Measurements from ENCODE around the gene RFTN1.
"Not testable (repeated sequence)": the region's sequence is repeated elsewhere in the genome, so short reads cannot be mapped to it uniquely, and the experiment has no call there.

RFTN1 gene

DNA sequence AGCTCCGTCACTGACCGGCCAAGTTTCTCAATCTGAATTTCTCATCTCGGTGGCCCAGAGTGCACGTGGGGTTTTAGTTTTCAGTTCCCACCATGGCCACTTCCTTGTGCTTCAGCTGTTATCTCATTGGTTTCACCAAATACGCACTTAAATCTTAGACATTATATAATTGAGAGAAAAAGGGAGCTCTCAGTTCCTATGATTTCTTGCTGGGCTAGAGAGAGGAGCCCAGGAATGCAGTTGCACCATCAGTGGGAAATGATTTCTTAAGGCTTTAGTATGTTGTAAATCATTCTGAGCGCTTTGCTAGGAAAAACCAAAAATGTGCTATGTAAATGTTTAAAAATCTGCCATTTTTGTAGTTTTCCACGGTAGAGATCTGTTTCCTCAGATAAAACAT is 195.3 kb downstream of the RFTN1 start:
- no peak for DNase-seq

DNA sequence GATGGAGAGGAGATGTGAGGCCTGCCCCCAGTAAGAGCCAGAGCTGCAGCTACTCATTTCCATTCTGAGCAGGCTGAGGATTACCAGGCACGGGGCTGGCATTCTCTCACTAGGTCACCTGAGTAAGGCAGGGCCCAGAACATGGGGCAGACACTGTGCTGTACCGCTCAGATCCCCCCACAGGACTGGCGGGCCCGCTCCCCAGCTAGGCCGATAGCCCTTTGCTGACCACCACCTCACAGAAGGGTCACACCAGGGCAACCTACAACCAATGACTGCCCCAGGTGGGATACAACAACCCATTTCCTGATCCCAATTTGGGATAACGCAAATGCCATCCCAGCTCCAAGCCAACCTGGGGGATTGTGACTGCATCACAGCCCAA is 195.9 kb downstream of the RFTN1 start:
- no peak for DNase-seq

DNA sequence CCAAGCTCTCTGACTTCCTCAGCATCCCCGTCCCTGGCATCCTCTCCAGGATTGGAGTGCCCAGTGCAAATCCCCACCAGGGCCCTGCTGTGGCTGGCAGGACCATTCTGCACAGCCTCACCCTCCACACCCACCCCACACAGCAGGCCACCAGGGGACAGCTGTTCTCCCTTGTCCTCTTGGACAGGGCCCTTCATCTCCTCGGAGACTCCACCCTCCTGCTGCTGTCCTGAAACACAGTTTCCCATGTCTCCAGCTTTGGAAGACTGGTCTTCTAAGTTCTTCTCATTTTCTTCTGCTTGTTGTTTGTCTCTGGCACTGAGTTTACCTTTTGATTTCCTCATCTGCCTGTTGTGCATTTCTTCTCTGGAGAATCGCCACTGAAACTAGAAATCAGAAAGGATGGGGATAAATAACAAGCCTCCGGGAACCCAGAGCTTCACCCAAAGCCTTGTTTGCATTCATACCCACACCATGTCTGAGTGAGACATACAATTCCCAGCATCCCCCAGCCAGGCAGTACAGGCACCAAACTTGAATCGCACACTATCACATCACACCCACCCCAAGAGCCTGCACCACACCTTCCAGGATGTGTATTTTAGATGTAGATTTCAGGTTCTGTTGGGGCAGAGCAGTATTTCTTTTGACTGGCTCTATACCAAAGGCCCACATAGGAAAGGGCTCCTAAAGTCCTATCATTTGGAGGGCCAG is 196.5 kb downstream of the RFTN1 start:
- no peak for DNase-seq

DNA sequence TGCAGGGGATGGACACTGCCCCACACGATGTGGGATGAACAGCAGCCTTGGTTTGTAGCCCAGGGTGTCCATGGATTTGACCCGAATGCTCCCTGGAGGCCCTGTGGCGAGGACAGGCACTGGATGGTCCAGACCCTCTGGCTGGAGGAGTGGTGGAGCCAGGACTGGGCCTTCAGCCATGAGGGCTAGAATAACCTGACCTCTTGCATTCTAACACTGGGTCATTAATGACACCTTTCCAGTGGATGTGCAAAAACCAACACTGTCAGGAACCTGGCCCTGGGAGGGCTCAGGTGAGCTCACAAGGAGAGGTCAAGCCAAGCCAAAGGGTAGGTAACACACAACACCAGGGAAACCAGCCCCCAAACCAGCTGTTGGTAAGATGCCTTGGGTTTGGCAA is 197.1 kb downstream of the RFTN1 start:
- DNase-seq, result no peak

DNA sequence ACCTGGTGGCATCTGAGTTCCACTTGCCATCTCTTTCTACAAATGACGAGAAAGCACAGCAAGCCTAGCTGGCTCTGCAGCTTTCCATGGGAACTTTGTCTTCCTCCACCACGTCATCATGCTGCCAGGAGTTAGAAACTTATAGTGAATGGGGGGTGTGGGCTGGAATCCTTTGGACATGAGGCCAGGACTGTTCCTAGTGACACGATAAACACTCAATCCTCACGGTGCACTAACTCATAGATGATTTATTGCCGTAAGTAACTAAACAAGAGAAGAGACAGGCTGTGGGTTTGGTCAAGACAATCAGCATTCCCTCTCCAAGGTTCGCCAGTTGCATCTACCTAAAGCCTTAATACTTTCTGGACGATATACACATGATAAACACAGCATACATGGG is 197.9 kb downstream of the RFTN1 start:
- DNase-seq, result no peak

DNA sequence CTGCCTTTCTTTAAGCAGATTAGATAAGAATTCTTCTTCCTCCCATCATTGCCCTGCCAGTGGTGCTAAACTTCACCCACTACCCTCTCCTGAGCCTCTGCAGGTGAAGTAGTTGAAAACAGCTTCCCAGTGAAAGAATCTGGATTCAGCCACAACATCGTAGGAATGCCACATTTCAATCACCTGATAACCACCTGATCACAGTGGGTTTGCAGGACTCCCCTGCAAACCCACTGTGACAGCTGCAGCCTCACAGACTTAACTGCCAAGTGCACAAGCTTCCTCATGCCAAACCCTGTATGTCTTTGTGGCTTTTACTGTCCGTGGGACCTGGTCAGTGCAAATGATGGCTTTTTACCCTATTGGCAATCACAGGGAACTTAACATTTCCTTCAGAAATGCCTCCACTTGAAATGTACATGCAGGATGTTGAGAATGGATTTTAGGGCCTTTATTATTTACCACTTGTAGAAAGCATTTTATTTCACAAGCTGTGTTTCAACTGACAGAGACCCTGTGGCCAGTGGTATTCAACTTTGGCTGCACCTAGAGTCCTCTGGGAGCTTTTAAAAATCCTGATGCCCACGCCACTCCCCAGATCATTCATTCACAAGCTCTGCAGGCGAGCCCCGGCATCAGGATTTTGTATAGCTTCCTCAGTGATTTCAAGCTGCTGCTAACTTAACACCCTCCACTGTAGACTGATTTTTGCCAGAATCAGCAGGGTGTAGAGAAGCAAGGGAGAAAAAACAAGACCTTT is 199.4 kb downstream of the RFTN1 start:
- no peak for DNase-seq

DNA sequence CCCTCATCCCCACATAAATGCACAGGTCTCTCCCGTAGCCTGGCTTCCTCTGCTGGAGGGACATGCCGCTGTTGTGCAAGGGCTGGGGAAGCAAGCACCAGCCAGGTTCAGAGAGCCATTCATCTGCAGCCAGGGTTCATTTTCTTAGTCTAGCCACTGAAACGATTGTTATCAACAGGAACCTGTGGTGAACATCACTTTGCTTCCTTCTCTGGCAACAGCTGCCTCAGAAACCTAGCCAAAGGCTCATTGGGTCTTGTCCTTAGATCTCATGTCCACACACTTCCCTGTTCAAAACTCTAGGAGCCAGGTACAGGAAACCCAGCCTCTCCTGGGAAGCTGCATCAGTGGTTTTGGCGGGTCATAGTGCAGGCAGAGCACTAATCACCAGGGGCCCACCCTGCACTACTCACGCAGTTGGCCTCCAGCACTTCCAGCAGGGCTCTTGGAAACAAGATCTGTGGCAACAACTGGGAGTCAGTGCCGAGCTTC is 201.5 kb downstream of the RFTN1 start:
- DNase-seq, result no peak

DNA sequence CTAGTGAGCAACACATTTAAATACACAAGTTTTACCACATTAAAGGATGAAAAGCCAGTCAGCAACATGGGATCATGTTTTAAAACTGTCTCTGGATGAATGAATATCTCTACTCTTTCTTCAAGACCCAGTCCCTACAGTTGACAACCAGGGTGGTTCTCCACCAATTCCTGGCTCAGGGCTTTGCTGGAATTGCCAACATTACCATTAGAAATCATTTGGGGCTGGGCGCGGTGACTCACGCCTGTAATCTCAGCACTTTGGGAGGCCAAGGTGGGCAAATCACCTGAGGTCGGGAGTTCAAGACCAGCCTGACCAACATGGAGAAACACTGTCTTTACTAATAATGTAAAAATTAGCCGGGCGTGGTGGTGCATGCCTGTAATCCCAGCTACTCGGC is 203.0 kb downstream of the RFTN1 start:
- DNase-seq, result not testable (repeated sequence)

DNA sequence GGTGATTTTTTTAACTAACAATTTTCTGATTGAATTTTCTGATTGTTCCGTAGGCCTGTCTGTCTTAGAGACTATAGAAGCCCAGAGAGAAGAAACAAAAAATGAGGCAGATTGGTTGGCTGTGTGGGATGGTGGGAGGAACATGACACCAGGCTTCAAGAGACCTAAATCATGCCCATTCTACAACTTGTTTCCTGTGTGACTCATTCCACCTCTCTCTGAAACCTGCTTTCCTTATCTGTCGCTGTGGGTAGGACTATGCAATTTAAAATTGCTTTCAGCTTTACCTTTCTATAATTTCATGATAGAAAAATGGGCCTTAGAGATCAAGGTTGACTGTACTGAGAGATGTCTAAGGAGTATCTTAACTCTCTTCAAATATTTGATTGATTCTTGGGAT is 203.9 kb downstream of the RFTN1 start:
- DNase-seq, result no peak

DNA sequence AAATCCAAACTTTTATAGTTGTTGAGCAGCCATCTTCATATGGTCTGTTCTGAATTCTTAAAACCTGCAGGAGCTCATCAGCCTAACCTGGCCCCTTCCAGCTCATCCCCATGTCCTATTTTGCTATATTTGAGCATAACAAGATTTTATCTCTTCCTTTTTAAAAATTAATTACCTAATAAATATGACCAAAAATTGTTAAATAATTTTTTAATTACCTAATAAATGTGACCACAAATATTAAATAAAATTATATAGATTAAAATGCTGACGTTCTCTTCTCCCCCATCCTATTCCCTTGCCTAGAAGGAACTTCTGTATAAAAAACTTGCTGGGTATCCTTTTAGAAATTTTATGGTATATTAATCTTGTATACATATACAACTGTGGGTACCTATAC is 204.8 kb downstream of the RFTN1 start:
- DNase-seq, result no peak

DNA sequence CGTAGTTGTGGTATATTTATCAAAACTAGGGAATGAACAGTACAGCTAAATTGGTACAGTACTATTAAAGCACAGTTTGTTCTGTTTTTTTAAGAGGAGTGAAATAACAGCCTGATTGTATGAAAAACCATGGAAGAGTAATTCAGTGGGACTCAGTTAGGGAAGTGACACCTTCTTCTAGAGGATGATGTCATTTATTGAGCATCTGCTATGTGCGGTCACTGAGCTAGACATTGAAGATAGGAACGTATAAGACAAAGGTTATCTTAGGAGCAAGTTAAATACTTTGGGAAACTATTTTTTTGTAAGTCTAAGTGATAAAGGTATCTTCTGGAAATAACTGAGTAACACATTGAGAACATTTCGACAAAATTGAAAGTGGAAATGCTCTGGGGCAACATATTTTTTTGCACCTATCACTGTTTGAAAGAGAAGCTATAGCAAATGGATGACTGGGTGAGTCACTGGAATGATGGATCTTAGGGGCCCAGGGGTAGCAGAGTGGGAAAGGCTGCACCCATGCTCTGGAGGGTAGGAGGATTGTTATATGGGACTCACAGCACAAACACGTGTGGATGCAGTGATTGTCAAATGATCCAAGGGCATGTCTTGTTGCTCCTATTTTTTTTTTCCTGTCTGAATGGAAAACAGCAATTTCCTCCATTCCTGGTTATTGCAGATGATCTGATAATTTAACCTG is 205.5 kb downstream of the RFTN1 start:
- no peak for DNase-seq

DNA sequence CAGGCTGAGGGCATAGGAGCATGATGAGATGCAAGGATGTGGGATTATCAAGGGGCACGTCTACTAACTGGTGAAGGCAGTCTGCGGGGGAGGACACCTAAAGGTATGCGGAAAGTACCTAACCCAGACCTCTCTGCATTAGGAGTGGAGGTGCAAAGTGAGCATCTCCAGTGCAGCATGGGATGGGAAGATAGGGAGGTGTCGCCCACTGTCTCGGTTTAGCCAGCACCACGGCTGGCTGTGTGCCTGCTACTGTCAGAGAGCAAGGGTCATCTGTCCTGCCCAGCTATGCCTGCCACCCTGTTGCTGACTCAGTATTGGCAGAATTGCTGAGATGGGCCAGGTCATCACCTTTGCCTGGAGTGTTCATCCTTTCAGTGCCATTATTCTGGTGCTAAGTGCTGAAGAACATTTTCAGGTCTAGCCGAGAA is 208.4 kb downstream of the RFTN1 start:
- DNase-seq, result no peak

DNA sequence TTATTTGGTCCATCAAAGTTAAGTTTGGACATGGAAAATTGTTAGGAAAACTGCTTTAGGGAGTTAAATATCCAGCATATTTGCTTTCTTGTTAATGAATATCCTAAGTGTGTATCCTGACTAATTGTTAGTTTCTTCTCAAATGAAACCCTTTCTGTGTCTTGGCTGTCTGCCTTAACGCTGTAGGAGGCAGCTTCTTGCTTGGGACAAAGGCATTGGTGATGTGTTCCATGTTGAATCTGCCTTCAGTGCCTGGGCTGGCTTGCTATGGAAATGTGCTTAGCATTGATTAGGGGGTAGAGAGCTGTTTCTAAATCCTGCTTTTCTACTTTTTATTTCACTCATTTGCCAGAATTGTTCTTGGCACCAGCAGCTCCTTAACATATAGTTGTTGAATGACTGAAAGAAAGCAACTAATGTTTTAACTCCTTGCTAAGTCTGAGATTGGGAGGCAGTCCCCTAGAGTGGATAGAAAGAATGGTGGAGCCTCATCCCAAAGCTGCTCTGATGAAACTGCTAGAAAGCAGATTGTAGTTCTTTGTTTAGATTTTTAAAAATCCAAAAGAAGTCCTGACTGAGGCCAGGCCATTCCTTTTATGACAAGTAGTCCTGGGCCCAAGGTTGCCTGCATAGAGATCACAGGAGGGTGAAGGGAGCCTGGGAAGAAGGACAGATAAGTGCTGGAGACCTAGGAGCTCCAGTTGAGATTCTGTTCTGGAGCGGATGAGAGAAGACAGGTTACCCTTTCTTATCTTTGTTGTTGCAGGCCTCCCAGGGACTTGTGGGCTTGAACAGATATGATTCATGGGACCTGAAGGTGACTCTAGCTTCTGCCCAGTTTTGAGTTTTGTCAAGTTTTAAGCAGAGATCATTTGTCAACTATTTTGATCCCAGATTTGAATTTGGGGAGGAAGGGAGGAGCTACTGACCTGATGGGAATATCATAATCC is 209.2 kb downstream of the RFTN1 start:
- no peak for DNase-seq

DNA sequence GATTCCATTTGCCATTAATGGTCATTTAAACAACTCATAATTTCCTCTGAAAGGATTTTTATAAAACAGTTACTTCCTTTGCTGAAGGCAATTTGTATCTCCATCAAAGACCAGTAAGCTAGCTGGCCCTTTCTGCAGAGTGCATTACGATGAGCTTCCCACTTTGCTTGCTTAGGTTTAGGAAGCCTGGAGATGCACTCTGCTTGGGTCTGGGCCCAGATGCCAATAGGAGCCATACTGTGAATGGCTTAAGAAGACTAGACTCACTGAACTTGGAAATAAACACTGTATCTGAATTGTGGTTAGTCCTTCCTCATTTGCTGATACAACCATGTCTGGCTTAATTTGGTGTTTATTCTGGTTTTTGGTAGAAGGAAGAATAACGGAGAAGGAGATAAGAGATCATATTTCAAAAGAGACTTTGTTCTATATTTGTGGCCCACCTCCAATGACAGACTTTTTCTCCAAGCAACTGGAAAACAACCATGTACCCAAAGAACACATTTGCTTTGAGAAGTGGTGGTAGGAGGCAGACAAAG is 210.4 kb downstream of the RFTN1 start:
- no peak for DNase-seq

DNA sequence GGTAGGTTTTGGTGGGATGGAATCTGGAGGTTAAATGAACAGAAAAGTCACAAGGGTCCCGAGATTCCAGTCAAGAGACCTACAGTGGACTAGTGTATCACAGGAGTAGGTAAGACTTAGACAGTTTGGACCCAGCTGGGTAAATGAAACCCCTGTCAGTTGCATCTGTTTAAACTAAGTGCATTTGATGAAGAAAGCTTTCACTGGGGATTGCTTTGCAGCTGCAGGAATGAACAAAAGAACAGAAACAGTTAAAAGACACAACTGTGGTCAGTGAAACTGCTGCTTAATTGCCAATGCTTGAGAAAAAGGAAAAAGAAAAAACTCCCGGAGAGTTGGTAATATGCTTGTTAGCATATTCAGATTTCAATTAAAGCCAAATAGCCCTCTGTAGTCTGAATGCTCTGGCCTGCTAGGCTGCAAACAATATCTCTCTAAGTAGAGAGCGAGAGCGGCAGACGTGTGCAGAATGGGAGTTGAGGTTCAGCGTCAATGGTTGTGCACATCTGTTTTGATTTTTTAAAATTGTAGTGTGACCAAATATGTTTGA is 211.3 kb downstream of the RFTN1 start:
- no peak for DNase-seq

DNA sequence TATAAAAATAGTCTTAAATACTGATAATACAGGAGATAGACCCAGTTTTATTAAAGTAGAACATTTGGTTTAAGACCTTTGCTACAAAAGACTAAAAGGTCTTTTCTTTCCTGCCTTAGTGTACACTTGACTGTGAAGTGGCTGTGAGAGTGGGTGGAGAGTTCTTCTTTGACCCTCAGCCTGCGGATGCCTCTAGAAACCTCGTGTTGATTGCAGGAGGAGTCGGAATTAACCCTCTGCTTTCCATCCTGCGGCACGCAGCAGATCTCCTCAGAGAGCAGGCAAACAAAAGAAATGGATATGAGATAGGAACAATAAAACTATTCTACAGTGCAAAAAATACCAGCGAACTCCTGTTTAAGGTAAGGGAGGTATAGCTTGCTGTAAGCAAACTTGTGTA is 212.0 kb downstream of the RFTN1 start:
- DNase-seq, result peak; percentile 7

DNA sequence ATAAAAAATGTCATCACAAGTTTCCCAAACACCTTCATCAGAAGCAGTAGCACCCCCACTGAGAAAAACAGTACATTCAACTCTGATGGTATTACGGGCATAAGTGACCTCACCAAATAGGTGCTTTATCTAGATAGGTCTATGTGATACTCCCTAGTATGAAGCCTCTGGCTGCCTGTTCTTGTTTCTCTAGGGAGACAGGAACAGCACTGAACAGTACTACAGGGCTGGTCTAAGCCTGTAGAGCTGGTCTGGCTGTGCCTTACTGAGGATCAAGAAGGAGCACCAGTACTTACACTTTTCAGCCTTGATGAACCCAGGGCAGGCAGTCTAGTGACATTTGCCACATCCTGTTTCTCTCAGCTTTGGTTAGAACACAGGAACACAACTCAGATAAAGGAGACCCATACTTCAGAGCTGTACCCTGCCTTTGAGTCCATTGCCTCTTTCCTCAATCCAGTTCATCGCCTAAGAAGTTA is 212.6 kb downstream of the RFTN1 start:
- peak; percentile 10 for DNase-seq

DNA sequence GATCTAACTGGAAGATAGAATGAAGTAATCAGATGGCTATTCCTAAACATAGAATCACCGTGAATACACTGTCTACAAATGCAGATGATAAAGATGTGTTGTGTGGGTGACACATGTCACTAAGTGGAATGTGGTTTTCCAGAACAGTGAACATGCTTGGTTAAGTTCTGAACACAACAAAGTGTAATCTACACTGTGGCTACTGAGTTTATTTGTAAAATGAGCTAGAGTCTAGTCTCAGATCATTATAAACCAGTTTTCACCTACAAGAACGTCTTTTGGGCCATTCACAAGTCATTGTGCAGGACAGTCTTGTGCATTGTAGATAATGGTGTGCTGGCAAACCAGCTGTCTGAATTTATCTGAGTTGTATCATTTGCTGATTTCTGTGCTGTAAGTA is 213.2 kb downstream of the RFTN1 start:
- DNase-seq, result no peak

DNA sequence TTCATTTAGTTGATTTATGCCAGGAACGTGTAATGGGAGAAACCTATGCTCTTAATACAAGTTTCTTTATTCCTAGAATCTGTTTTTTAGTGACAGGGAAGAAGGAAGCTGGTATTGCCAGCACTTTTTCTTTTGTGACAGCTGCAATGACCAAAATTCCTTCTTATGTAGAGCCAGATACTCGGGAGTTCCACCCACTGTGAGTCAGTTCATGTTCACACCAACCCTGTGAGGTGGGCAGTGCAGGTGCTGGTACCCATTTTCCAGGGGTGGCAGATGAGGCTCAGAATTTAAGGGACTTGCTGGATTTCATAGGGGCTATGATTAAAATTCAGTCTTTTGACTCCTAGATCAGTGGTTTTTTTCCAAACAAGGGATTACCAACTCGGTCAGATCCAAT is 213.8 kb downstream of the RFTN1 start:
- DNase-seq, result no peak

DNA sequence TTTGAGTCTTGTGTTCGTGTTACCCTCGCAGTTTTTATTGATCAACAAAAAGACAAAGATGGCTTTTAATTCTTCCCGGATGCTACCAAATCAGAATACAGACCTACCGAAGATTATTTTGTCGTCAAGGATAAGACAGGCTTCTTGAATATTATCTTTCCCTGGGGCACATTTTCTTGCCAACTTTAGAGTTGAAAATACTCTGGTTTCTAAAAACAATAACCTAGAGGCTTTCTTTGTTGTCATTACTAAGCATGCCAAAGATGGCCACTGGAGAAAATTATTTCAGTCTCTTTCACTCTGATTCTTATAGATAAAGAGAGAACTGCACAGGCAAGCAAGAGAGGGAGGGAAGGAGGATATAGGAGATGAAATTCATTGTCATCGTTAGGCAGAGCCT is 214.6 kb downstream of the RFTN1 start:
- DNase-seq, result no peak

DNA sequence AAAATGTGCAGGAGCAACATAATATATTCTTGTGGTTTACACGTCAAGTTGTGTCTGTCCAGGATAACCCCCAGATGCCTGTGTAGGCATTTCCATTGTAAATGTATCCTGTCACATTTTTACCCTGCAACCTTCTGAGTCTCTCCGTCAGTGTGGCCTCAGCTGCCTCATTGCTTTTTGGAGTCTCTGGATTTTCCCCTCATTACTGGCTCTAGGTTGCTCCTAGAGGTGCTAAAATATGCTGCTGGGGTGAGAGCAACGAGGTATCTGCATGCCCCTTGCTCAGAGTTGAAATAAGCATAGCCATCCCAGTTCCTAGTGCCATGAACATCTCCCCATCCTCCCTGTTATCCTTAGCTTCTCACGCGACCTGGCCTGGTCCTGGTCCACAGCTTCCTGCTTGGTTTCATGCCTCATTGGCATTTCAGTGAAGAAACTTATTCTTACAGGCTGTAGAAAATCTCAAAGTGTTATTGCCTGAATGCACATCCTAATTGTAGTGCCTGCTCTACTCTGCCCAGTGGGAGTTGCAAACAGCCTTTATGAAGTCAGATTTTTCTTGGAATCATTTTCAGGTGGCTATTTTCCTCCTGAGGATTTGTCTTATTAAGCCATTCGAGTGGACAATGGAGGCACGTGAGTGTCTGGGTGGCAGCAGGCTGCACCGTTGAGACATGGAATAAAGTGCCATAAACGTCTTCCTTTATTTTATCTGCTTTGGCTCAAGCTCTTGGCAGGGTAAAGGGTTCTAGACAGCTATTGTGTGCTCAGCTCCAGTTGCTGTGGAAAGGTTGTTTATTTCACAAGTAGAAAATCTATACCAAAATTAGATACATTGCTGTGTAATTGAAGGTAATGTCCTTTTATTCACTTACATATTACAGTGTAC is 215.3 kb downstream of the RFTN1 start:
- no peak for DNase-seq
